ENCODE results near the gene TRIM63.

Gene TRIM63

GRCh38 chr1:26034504-26035202 is 32.8 kb downstream of the TRIM63 start:
- DNase-seq (ENCODE audit: low read depth, low spot score), result peak; percentile 24

GRCh38 chr1:26032656-26033357 is 34.6 kb downstream of the TRIM63 start:
- no peak for DNase-seq (ENCODE audit: low read depth, low spot score)

- no peak for DNase-seq (ENCODE audit: low read depth, low spot score)
These were observed 35.7 kb downstream of the TRIM63 start for GRCh38 chr1:26031611-26032220.

- DNase-seq (ENCODE audit: low read depth, low spot score), result no peak
These were observed 36.2 kb downstream of the TRIM63 start for GRCh38 chr1:26031196-26031595.

GRCh38 chr1:26029864-26030481 is 37.5 kb downstream of the TRIM63 start:
- no peak for DNase-seq (ENCODE audit: low read depth, low spot score)

GRCh38 chr1:26029054-26029863 is 38.2 kb downstream of the TRIM63 start:
- no peak for DNase-seq (ENCODE audit: low read depth, low spot score)

GRCh38 chr1:26028490-26028980 is 38.9 kb downstream of the TRIM63 start:
- DNase-seq (ENCODE audit: low read depth, low spot score), result no peak

GRCh38 chr1:26027716-26028489 is 39.5 kb downstream of the TRIM63 start:
- no peak for DNase-seq (ENCODE audit: low read depth, low spot score)

- DNase-seq (ENCODE audit: low read depth, low spot score), result no peak
These were observed 41.9 kb downstream of the TRIM63 start for GRCh38 chr1:26025517-26025916.

- no peak for DNase-seq (ENCODE audit: low read depth, low spot score)
These were observed 42.4 kb downstream of the TRIM63 start for GRCh38 chr1:26025060-26025459.

GRCh38 chr1:26023826-26024225 is 43.6 kb downstream of the TRIM63 start:
- no peak for DNase-seq (ENCODE audit: low read depth, low spot score)

GRCh38 chr1:26023009-26023408 is 44.4 kb downstream of the TRIM63 start:
- no peak for DNase-seq (ENCODE audit: low read depth, low spot score)

GRCh38 chr1:26022404-26022779 is 45.0 kb downstream of the TRIM63 start:
- no peak for DNase-seq (ENCODE audit: low read depth, low spot score)

GRCh38 chr1:26021647-26022403 is 45.6 kb downstream of the TRIM63 start, which contains the start of gene EXTL1:
Gene EXTL1, plus strand, starts transcription at chr1:26021775. Its CDS starts 872 bp downstream, at chr1:26022647.
- DNase-seq (ENCODE audit: low read depth, low spot score), result peak; percentile 78

- no peak for DNase-seq (ENCODE audit: low read depth, low spot score)
These were observed 46.3 kb downstream of the TRIM63 start for GRCh38 chr1:26020941-26021646.

- peak; percentile 62 for DNase-seq (ENCODE audit: low read depth, low spot score)
These were observed 47.1 kb downstream of the TRIM63 start for GRCh38 chr1:26020330-26020768.

- DNase-seq (ENCODE audit: low read depth, low spot score), result peak; percentile 45
These were observed 47.7 kb downstream of the TRIM63 start for GRCh38 chr1:26019641-26020315.

GRCh38 chr1:26017606-26018005 is 49.8 kb downstream of the TRIM63 start:
- peak; percentile 35 for DNase-seq (ENCODE audit: low read depth, low spot score)
